WTC11 (cell line): ENCODE data around the gene SAFB. TPM values are rescaled to one million over a fixed set of nuclear protein-coding genes. Genes with fewer than 3 reads are reported as not detected.

Experiments used
- total RNA-seq: library from RNA; stranded (reverse); gene quantifications from 3 replicates; pipeline ENCODE4 v1.2.3, GENCODE V29; 2021

The SAFB gene
- total RNA-seq, 1 experiment from 2014 or later, result 141 TPM

Other genes starting within 250 kb of the SAFB start
- gene ZNRF4, start 167.7 kb upstream of the SAFB start, total RNA-seq, result not detected in 3 replicates
- 0.60 to 0.85 TPM (median 0.76 TPM) in 3 replicates for gene TINCR, start 55.1 kb upstream of the SAFB start, total RNA-seq
- 70.0 to 100 TPM (median 77.8 TPM) in 3 replicates for gene SAFB2, start 307 bp upstream of the SAFB start, total RNA-seq
- 30.0 to 32.8 TPM (median 32.5 TPM) in 3 replicates for gene MICOS13, start 57.4 kb downstream of the SAFB start, total RNA-seq
- 11.8 to 19.1 TPM (median 15.5 TPM) in 3 replicates for gene HSD11B1L, start 57.9 kb downstream of the SAFB start, total RNA-seq
- 1,080 to 1,240 TPM (median 1,178 TPM) in 3 replicates for gene RPL36, start 67.2 kb downstream of the SAFB start, total RNA-seq
- gene LONP1, start 97.1 kb downstream of the SAFB start, total RNA-seq, result 171 to 186 TPM (median 180 TPM) in 3 replicates
- gene CATSPERD, start 97.6 kb downstream of the SAFB start, total RNA-seq, result 0.50 TPM in 1 of 3 replicates, not detected in the others
- 2.6 to 3.3 TPM (median 3.0 TPM) in 3 replicates for gene PRR22, start 161.7 kb downstream of the SAFB start, total RNA-seq
- gene DUS3L, start 168.1 kb downstream of the SAFB start, total RNA-seq, result 30.6 to 39.3 TPM (median 34.6 TPM) in 3 replicates
- 4.7 to 6.1 TPM (median 4.9 TPM) in 3 replicates for gene NRTN, start 182.0 kb downstream of the SAFB start, total RNA-seq
- not detected in 3 replicates for gene FUT6, start 216.6 kb downstream of the SAFB start, total RNA-seq
- gene FUT3, start 228.4 kb downstream of the SAFB start, total RNA-seq, result 0.23 to 0.62 TPM (median 0.48 TPM) in 3 replicates
- gene FUT5, start 247.5 kb downstream of the SAFB start, total RNA-seq, result 0.16 to 0.23 TPM (median 0.17 TPM) in 3 replicates